ENCODE measurements around the gene TEAD4. TPM values are rescaled to one million over a fixed set of nuclear protein-coding genes. Genes with fewer than 3 reads are reported as not detected.
A peak's percentile ranks its signal among the peaks of the same experiment; 100 is the strongest.

Gene TEAD4
- total RNA-seq, 1 experiment from 2014 or later: 96.8 TPM

GRCh38 chr12:3009780-3010179 lies 50.6 kb downstream of the TEAD4 start (continued):
- TF ChIP-seq MYBL2 (CRISPR knock-in tag; IDR thresholded peaks at IDR 0.05): no peak

- Mint-ChIP-seq H3K4me3 (no peak overlapping the region), H3K4me1 (0 out of 2 replicates have a peak, but pooled peaks cover 3% of the 10 kb centered on the region), H3K9me3 (no peaks in the 10 kb centered on the region), H3K27ac (0 out of 2 replicates have a peak overlapping the region, but pooled peaks have one; percentile 45), H3K36me3 (peaks cover 33% of the 10 kb centered on the region), H3K27me3 (ENCODE audit: low read depth) (no peaks in the 10 kb centered on the region)
- CTCF ChIA-PET: interaction anchor here (2.1 kb wide), 1 partner anchor 31 kb away, joined by 7 read pairs; no protein-coding TSS in a partner anchor
- TF ChIP-seq ZNF263 (CRISPR knock-in tag; IDR thresholded peaks at IDR 0.05; ENCODE audit: low read depth) (no peak), SMAD3 (CRISPR knock-in tag; IDR thresholded peaks at IDR 0.05; ENCODE audit: borderline replicate concordance) (no peak), ZNF416 (CRISPR knock-in tag; IDR thresholded peaks at IDR 0.05) (no peak), GRHL2 (CRISPR knock-in tag; IDR thresholded peaks at IDR 0.05; ENCODE audit: insufficient replicate concordance, severe bottlenecking) (no peak), CTCF (IDR thresholded peaks at IDR 0.05) (no peak), ZNF396 (CRISPR knock-in tag; IDR thresholded peaks at IDR 0.05; ENCODE audit: borderline replicate concordance) (no peak), NR3C1 (CRISPR knock-in tag; conservative IDR thresholded peaks at IDR 0.05; ENCODE audit: low read depth) (no peak), STAT6 (CRISPR knock-in tag; conservative IDR thresholded peaks at IDR 0.05; ENCODE audit: low read depth) (no peak), ERG (CRISPR knock-in tag; IDR thresholded peaks at IDR 0.05) (no peak)
- DNase-seq (ENCODE audit: low spot score) (no peak), ATAC-seq (no peak)
- POLR2A ChIA-PET: no interaction called here
These were observed 51.2 kb downstream of the TEAD4 start for GRCh38 chr12:3010214-3010930.

GRCh38 chr12:3012786-3013185 lies 53.6 kb downstream of the TEAD4 start:
- ChIA-PET CTCF (interaction anchor here (2.1 kb wide), 2 partner anchors 9 to 29 kb away, joined by 7 to 8 read pairs; no protein-coding TSS in a partner anchor), POLR2A (interaction anchor here (0.6 kb wide), 1 partner anchor 33 kb away, joined by 7 read pairs; no protein-coding TSS in a partner anchor)
- ATAC-seq (no peak), DNase-seq (ENCODE audit: low spot score) (no peak)
- H3K9me3 Mint-ChIP-seq: no peaks in the 10 kb centered on the region
- 0 out of 2 replicates have a peak, but pooled peaks cover 3% of the 10 kb centered on the region for H3K4me1 Mint-ChIP-seq
- no peaks in the 10 kb centered on the region for H3K27me3 Mint-ChIP-seq (ENCODE audit: low read depth)
- no peak overlapping the region for H3K4me3 Mint-ChIP-seq
- TF ChIP-seq SOX15 (CRISPR knock-in tag; IDR thresholded peaks at IDR 0.05): no peak
- peaks cover 39% of the 10 kb centered on the region for H3K36me3 Mint-ChIP-seq
- H3K27ac Mint-ChIP-seq: no peak overlapping the region; the same call in 1 of the 2 replicates

GRCh38 chr12:3014641-3015040 lies 55.4 kb downstream of the TEAD4 start:
- Mint-ChIP-seq H3K4me1 (0 out of 2 replicates have a peak, but pooled peaks cover 3% of the 10 kb centered on the region), H3K27me3 (ENCODE audit: low read depth) (no peaks in the 10 kb centered on the region), H3K36me3 (peaks cover 38% of the 10 kb centered on the region), H3K4me3 (no peak overlapping the region), H3K27ac (no peak overlapping the region), H3K9me3 (no peaks in the 10 kb centered on the region)
- ChIA-PET CTCF (interaction anchor here (1.0 kb wide), 1 partner anchor 19 kb away, joined by 3 read pairs; no protein-coding TSS in a partner anchor), POLR2A (no interaction called here)
- peak; percentile 22; the same call in 1 of the 2 replicates for ATAC-seq
- no peak for DNase-seq (ENCODE audit: low spot score)
- TF ChIP-seq ZNF219 (CRISPR knock-in tag; IDR thresholded peaks at IDR 0.05; ENCODE audit: borderline replicate concordance): no peak
- TF ChIP-seq HMGXB4 (CRISPR knock-in tag; IDR thresholded peaks at IDR 0.05): no peak
- no peak for TF ChIP-seq ZNF138 (CRISPR knock-in tag; conservative IDR thresholded peaks at IDR 0.05)
- TF ChIP-seq NR2C2 (CRISPR knock-in tag; IDR thresholded peaks at IDR 0.05): no peak
- TF ChIP-seq RELA (CRISPR knock-in tag; IDR thresholded peaks at IDR 0.05; ENCODE audit: borderline replicate concordance): no peak
- no peak for TF ChIP-seq ZNF281 (CRISPR knock-in tag; IDR thresholded peaks at IDR 0.05)
- TF ChIP-seq FOXP1 (CRISPR knock-in tag; IDR thresholded peaks at IDR 0.05; ENCODE audit: borderline replicate concordance): no peak
- TF ChIP-seq ZNF232 (CRISPR knock-in tag; IDR thresholded peaks at IDR 0.05): no peak

All from WTC11 (cell line).